Tibial nerve (tissue), 4 donors: ENCODE measurements around the gene ANKRD22. TPM values are rescaled to one million over a fixed set of nuclear protein-coding genes. Genes with fewer than 3 reads are reported as not detected.
"Not testable (repeated sequence)": the region's sequence is repeated elsewhere in the genome, so short reads cannot be mapped to it uniquely, and the experiment has no call there.

ENCODE experiments used
- DNase-seq, 2 donors: peaks; one replicate each; pipeline ENCODE4 v3.0.0-alpha.2; 2019; ENCODE audit warnings: low spot score in 2 of 2
- H3K27ac ChIP-seq, 4 donors: fragments of 200-600 bp; sonication (generic) in 3 of 4; one replicate each; pipeline ENCODE4 v1.5.1; 2017 to 2019; ENCODE audit warnings: mild to moderate bottlenecking in 1 of 4
- H3K27me3 ChIP-seq, 2 donors: fragments of 200-600 bp; sonication (generic) in 1 of 2; one replicate each; pipeline versions ENCODE4 v1.5.1 to v1.6.0; 2017 to 2019
- H3K36me3 ChIP-seq, 3 donors: fragments of 200-600 bp; sonication (generic); one replicate each; pipeline ENCODE4 v1.5.1; 2018 to 2019
- H3K4me1 ChIP-seq, 4 donors: fragments of 200-600 bp; sonication (generic) in 3 of 4; one replicate each; pipeline ENCODE4 v1.5.1; 2017 to 2019
- H3K4me3 ChIP-seq, 4 donors: fragments of 200-600 bp; sonication (generic) in 3 of 4; one replicate each; pipeline ENCODE4 v1.5.1; 2017 to 2019; ENCODE audit warnings: mild to moderate bottlenecking in 1 of 4, moderate library complexity in 1 of 4
- H3K9me3 ChIP-seq, 4 donors: fragments of 200-600 bp; sonication (generic) in 3 of 4; one replicate each; pipeline ENCODE4 v1.5.1; 2017 to 2019
- EP300 ChIP-seq, 2 donors: sonication (generic); formaldehyde crosslinking; IDR thresholded peaks; one replicate each; pipeline ENCODE4 v1.6.1; 2017; ENCODE audit warnings: antibody characterized with exemption in 2 of 2, mild to moderate bottlenecking in 1 of 2
- POLR2A ChIP-seq, 2 donors: fragments of 450-650 bp; IDR thresholded peaks; one replicate each; pipeline ENCODE4 v1.6.1; 2017; ENCODE audit warnings: antibody characterized with exemption in 2 of 2, mild to moderate bottlenecking in 2 of 2, moderate library complexity in 2 of 2
- WGBS, 2 donors: methylation state at CpG; one replicate each; pipeline ENCODE4 v1.1.5; 2018; 5-methylcytosine and 5-hydroxymethylcytosine counted together
- total RNA-seq, 4 donors: library from RNA; depleted of rRNA; stranded (reverse); fragments of >200 nt; gene quantifications; one replicate each; pipeline ENCODE4 v1.1.0, GENCODE V29; 2016
- TF ChIP-seq, protein P1 (sequence below), 5 experiments: fragments of 200-600 bp in 3 of 5; fragments of 450-650 bp in 2 of 5; sonication (generic) in 3 of 5; IDR thresholded peaks; one replicate each; pipeline ENCODE4 v1.5.1; 2016 to 2019; ENCODE audit warnings: antibody characterized with exemption in 5 of 5, mild to moderate bottlenecking in 3 of 5, moderate library complexity in 2 of 5

The ANKRD22 gene
- total RNA-seq, 4 donors from 2014 or later, result not detected

DNA sequence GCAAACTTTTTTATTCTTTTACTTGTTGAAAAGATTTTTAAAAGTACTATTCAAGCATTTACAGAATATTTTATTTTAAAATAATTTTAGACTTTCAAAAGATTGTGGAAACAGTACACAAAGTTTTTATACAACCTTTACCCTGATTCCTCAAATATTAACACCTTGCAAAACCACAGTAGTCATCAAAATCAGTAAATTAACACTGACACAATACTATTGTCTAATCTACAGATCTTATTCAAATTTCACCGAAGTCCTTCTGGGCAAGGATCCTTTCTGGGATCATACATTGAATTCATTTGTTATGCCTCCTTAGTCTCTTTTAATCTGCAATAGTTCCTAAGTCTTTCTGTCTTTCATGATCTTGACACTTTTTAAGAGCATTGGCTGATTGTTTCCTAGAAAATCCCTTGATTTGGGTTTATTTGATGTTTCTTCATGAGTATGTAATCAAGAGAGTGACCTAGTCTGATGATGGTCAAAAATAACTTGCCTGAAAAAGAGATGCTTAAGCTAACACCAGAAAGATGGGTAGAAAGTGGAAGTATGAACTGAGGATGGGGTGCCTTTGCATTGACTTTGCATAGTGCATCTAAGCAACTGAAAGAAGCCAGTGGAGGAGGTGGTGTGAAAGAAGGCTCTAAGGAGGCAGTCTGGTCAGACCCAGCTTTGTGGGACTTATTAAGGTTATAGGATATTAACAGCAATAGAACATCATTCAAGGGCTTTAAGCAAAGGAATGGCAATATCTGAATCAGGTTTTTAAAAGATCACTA, 38.1 kb upstream of the ANKRD22 start:
- peaks cover 0 to 17% (median 5%) of the 10 kb centered on the region in 4 donors for H3K4me1 ChIP-seq
- H3K4me3 ChIP-seq, result no peak overlapping the region
- no peaks in the 10 kb centered on the region for H3K36me3 ChIP-seq
- WGBS, 2 donors, result 93 to 94% methylated on average over 1 of the region's 1 CpG
- DNase-seq, result no peak
- H3K27ac ChIP-seq, result no peak overlapping the region
- no peaks in the 10 kb centered on the region for H3K9me3 ChIP-seq
- TF ChIP-seq EP300 (IDR thresholded peaks at IDR 0.05) (no peak), POLR2A (IDR thresholded peaks at IDR 0.05) (no peak)
- TF ChIP-seq, protein P1, sequence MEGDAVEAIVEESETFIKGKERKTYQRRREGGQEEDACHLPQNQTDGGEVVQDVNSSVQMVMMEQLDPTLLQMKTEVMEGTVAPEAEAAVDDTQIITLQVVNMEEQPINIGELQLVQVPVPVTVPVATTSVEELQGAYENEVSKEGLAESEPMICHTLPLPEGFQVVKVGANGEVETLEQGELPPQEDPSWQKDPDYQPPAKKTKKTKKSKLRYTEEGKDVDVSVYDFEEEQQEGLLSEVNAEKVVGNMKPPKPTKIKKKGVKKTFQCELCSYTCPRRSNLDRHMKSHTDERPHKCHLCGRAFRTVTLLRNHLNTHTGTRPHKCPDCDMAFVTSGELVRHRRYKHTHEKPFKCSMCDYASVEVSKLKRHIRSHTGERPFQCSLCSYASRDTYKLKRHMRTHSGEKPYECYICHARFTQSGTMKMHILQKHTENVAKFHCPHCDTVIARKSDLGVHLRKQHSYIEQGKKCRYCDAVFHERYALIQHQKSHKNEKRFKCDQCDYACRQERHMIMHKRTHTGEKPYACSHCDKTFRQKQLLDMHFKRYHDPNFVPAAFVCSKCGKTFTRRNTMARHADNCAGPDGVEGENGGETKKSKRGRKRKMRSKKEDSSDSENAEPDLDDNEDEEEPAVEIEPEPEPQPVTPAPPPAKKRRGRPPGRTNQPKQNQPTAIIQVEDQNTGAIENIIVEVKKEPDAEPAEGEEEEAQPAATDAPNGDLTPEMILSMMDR (IDR thresholded peaks at IDR 0.05), result no peak
- no peaks in the 10 kb centered on the region for H3K27me3 ChIP-seq

DNA sequence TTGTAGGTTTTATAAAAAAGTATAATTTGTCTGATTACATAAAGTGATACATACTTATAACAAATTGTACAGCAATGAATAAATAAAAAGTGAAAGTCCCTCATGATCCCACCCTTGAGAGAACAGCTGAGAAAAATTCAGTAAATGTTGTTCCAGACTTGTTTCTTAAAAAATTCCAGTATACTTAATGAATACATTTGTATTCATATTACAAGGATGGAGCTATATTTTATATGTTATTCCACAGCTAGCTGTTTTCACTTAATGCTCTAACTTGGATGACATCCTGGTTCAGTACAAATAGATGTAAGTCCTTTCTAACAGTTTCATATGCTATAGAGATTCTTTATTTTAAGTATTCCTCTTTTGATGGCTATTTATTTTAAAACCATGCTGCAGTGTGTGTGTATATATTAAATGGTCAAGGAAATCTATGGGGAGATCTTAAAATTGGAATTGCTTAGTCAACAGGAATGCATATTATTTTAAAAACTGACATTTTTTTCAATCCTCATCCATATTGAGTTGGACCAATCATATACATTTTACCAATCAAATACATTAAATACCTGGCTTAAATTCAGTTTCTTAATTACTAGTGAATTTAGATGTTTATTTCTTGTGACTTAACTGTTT, 37.3 kb upstream of the ANKRD22 start:
- Histone ChIP-seq H3K27me3 (no peaks in the 10 kb centered on the region), H3K27ac (no peak overlapping the region), H3K4me1 (peaks cover 0 to 13% (median 3%) of the 10 kb centered on the region in 4 donors), H3K9me3 (no peaks in the 10 kb centered on the region), H3K36me3 (no peaks in the 10 kb centered on the region), H3K4me3 (no peak overlapping the region)
- DNase-seq, result no peak
- TF ChIP-seq POLR2A (IDR thresholded peaks at IDR 0.05) (no peak), EP300 (IDR thresholded peaks at IDR 0.05) (no peak)
- TF ChIP-seq, protein P1 (IDR thresholded peaks at IDR 0.05), result no peak

- H3K27me3 ChIP-seq, result no peaks in the 10 kb centered on the region
- no peak for TF ChIP-seq EP300 (IDR thresholded peaks at IDR 0.05)
- TF ChIP-seq POLR2A (IDR thresholded peaks at IDR 0.05), result no peak
- TF ChIP-seq, protein P1 (IDR thresholded peaks at IDR 0.05), result no peak
- H3K9me3 ChIP-seq, result no peaks in the 10 kb centered on the region
- no peaks in the 10 kb centered on the region for H3K36me3 ChIP-seq
- H3K4me1 ChIP-seq, result peaks cover 0 to 18% (median 9%) of the 10 kb centered on the region in 4 donors
- no peak for DNase-seq
- no peak overlapping the region for H3K4me3 ChIP-seq
- no peak overlapping the region for H3K27ac ChIP-seq
Observed at GRCh38 chr10:88886557-88886956, 34.9 kb upstream of the ANKRD22 start.

DNA sequence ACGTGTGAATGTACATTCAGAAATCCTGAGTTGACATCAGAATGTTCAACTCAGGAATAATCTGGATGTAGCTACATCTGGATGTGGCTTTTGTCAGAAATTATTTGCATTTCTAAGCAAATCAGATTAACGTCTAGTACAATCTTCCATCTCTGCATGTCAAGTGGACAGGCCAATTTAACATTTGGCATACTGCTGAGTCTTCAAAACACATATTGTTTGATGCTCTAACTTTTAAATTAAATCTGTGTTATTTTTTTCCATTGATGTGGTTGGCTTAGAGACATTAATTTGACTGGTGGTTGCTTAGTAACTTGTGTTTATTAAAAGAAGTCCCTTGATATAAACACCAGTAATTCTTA, 31.8 kb upstream of the ANKRD22 start:
- no peaks in the 10 kb centered on the region for H3K36me3 ChIP-seq
- H3K9me3 ChIP-seq, result no peaks in the 10 kb centered on the region
- no peak overlapping the region for H3K27ac ChIP-seq
- no peak for DNase-seq
- H3K4me3 ChIP-seq, result no peak overlapping the region
- TF ChIP-seq POLR2A (IDR thresholded peaks at IDR 0.05) (no peak), EP300 (IDR thresholded peaks at IDR 0.05) (no peak)
- TF ChIP-seq, protein P1 (IDR thresholded peaks at IDR 0.05), result no peak
- H3K27me3 ChIP-seq, result no peaks in the 10 kb centered on the region
- peaks cover 0 to 30% (median 9%) of the 10 kb centered on the region in 4 donors for H3K4me1 ChIP-seq
- 52 to 68% methylated on average over 2 of the region's 2 CpGs for WGBS, 2 donors

- 69 to 76% methylated on average over 8 of the region's 8 CpGs for WGBS, 2 donors
Observed at GRCh38 chr10:88882646-88883447, 31.2 kb upstream of the ANKRD22 start.

More at GRCh38 chr10:88882646-88883447, 31.2 kb upstream of the ANKRD22 start:
- not testable (repeated sequence) for H3K27me3 ChIP-seq, H3K4me3 ChIP-seq, H3K9me3 ChIP-seq, DNase-seq, H3K36me3 ChIP-seq
- peak overlapping the region in 3 of 4 donors; percentile 47 to 93 (median 89) for H3K27ac ChIP-seq
- H3K4me1 ChIP-seq, result peaks cover 0 to 30% (median 9%) of the 10 kb centered on the region in 4 donors
